Kidney capillary endothelial cell (primary cell): ENCODE data around the gene CCDC142.
A peak's percentile ranks its signal among the peaks of the same experiment; 100 is the strongest.
"Not testable (repeated sequence)": the region's sequence is repeated elsewhere in the genome, so short reads cannot be mapped to it uniquely, and the experiment has no call there.

Experiments
- DNase-seq: peaks from one replicate; pipeline ENCODE4 v3.0.0-alpha.2; 2018; ENCODE audit warnings: low spot score

The CCDC142 gene

DNA sequence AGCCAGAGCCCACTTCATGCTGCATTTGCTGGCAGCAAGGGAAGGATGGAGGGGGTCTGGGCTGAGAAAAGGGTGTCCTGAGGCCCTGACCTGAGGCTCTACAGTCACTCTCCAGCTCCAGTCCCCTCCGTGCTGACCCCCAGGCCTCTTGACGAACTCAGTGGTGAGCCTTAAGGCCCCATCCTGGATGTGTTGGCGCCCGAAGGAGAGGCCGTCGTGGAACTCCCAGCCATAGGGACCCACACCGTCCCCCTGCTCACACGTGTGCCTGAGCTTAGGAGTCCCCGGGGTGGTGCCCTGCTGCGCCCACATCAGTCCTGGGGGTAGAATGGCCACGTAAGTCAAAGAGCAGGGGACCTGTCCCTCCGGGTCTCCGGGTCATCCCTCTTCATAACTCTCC, 18.4 kb downstream of the CCDC142 start:
- DNase-seq = no peak

DNA sequence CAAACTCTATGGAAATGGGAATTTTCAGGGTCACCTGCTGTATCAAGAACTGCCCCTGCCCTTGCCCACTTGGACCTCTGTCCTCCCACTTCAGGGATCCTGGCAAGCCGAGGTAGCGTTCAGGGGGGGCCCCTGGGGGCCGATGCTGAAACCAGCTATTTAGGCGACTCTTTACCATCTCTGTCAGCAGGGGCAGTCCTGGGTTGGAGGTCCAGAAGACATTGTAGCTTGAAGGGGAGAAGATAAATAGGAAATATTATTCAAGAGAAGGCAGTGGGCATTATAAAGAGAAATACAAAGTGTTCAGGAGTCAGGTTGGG, 20.1 kb downstream of the CCDC142 start:
- no peak for DNase-seq

DNA sequence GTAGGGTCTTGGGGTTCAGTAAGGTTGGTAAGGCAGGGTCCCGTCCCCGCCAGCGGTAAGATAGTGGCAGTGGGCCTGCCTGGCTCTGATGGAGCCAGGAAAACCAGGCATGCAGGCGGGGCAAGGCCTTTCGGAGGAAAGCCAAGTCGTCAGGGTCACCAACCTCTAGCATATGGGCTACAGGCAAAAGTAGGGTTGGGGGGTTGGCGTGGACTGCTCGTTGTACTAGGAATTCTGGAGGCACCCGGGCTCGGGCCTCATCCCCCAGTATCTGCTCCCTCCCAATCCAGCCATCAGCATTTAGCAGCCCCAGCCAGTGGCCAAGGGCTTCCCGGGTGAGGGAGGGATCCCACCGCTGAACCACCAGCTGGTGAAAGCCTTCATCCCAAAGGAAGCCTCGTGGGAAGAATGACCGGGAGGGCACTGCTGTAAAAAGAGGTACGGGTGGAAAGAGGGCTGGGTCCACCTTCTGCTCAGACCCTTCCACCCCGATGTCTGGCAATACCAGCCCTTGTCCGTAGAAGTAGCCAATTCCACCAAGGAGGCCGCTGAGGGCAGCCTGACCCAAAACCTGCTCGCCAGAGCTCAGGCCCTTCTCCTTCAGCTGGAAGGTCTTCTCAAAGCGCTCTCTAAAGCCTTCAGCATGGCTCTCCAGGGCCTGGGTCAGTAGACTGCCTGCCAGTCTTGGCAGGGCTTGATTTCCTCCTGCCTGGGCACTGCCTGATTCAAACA, 20.6 kb downstream of the CCDC142 start:
- no peak for DNase-seq

DNA sequence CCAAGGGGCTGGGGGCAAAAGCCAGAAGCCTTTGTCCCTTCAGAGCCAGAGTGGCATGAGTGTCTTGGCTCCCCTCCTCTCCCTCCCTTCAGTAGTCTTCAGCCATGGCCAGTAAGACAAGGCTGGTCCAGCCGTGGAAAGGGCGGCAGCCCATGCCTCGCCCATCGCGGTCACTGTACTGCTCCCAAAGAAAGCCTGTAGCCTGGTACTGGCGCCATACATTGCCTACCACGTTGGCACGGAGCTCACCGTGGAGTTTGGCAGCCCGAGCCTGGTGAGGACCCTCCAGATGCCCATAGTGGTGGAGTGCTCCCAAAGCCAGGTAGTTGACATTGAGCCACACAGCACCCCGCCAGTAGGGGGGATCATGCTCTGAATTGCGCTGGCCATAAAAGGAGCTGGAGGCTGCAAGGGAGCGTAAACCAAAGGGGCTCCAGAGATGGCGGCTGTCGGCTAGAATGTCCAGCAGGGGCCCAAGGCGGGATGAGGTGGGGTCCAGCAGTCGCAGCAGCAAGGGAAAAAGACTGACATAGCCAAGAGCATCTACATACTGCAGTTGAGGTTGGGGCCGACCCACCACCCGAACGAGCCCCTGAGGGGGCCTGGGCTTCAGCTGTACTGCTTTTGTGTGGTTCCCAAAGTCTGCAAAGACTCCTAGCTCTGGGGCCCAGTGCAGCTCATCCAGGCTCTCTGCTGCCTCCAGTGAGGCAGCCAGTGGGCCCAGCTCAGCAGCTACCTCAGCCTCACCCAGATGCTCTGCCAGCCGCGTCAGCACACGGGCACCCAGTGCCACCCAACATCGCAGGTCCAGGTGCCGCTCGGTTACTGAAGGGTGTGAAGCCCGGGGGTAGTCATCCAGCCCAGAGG, 21.4 kb downstream of the CCDC142 start:
- no peak for DNase-seq

DNA sequence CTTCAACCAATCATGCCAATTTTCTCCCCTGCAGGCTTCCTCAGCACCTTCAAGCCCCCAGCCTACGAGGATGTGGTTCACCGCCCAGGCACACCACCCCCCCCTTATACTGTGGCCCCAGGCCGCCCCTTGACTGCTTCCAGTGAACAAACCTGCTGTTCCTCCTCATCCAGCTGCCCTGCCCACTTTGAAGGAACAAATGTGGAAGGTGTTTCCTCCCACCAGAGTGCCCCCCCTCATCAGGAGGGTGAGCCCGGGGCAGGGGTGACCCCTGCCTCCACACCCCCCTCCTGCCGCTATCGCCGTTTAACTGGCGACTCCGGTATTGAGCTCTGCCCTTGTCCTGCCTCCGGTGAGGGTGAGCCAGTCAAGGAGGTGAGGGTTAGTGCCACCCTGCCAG, 22.6 kb downstream of the CCDC142 start:
- DNase-seq = not testable (repeated sequence)

DNA sequence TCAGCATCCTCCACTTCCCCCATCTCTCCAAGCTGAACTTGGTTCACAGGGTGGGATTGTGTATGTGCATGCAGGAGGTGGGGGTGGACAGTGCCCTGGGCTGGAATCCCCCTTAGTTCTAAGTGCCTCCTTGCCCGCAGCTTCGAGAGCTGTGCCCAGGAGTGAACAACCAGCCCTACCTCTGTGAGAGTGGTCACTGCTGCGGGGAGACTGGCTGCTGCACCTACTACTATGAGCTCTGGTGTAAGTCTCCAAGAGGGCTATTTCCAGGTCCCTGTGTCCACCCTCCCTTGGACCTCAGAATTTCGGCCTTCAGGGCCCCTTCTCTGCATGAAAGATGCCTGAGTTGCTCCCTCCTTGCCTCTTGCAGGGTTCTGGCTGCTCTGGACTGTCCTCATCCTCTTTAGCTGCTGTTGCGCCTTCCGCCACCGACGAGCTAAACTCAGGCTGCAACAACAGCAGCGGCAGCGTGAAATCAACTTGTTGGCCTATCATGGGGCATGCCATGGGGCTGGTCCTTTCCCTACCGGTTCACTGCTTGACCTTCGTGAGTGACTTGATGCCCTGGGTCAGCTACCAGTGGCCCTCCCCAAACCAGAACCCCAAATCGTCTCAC, 23.2 kb downstream of the CCDC142 start:
- DNase-seq = not testable (repeated sequence)

DNA sequence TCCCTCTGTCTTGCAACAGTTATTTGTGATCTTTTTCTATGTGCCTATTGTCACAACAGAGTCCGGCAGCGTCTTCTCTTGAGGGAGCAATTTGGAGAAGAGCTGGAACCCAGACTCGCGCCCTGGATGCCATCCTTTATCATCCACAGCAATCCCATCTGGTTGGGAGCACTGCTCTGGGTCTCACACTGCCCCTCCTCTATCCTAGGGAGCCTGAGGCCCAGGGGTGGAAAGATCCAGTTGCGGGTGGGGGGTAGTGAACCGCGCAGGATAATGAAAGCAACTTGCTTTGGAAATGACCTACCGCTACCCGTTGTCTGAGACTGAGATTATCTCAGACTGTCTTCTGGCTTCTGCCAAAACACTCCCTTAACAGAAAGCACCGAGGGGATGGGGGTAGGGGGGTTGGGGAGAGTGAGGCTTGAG, 23.8 kb downstream of the CCDC142 start:
- no peak for DNase-seq

DNA sequence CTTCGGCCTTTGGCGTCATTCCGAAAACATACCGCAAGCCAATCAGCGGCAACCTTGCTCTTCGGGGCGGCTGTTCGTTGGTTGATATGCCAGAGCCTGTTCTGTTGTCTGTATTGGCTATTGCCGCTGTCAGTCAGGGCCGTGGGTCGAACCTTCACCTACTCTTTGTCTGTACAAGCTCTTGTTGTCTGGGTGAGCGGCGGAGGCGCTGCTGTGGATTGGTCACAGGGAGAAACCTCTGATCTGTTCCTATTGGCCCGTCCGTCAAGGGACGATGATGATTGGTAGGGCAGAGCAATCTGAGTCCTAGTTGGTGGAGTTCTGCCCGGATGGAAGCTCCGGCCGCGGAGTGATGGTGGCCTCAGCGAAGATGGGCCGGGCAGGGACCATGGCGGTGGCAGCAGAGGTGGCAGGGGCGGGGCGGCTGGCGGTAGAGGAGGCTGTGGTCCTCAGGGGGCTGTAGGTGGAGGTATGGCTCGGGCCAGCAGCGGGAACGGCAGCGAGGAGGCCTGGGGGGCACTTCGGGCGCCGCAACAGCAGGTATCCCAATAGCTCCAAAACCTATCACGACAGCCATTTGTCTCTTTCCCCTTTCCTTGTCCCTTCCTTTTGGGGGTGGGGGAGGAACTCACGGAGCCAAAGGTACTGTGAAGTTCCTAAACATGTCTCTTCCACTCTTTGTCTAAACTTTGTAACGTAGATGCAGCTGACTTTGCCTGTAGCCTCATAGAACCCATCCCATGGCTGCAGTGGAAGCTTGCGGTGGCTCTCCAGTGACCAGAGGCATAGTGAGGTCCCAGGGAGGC, 24.5 kb downstream of the CCDC142 start, which contains the start of gene WBP1:
Gene WBP1, plus strand, starts transcription at position 307 of the 806 bp plus-strand sequence. Its CDS starts 165 bp downstream, at position 472.
- peak; percentile 100 for DNase-seq

DNA sequence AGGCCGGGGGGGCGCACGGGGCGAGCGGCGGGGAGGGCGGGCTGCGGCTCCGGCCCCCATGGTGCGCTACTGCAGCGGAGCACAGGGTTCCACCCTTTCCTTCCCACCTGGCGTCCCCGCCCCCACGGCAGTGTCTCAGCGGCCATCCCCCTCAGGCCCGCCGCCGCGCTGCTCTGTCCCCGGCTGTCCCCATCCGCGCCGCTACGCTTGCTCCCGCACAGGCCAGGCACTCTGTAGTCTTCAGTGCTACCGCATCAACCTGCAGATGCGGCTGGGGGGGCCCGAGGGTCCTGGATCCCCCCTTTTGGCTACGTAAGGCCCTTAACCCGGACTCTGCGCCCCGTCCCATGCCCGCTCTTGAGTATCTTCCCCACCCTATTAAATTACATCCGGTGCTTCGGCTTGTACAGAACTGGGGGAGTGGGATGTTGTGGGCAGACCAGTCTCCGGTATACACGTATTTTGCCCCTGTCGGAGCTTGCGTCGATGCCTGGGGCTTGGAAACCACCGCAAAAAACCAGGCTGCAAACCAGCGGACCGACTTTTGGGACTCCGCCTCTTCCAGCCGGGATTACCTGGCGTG, 25.2 kb downstream of the CCDC142 start:
- DNase-seq = no peak

DNA sequence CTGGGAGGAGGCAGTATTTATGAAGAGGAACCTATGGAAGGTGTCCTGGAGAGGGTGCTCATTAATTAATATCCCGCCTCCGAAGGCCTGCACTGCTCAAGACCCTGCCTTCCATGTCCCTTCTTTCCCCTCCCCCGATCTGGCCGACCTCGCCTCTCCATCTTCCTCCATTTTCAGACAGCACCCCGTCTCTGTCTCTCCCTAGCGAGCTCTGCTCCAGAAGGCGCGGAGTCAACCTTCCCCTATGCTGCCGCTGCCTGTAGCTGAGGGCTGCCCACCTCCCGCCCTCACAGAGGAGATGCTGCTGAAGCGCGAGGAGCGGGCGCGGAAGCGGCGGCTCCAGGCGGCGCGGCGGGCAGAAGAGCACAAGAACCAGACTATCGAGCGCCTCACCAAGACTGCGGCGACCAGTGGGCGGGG, 25.7 kb downstream of the CCDC142 start:
- DNase-seq = no peak

DNA sequence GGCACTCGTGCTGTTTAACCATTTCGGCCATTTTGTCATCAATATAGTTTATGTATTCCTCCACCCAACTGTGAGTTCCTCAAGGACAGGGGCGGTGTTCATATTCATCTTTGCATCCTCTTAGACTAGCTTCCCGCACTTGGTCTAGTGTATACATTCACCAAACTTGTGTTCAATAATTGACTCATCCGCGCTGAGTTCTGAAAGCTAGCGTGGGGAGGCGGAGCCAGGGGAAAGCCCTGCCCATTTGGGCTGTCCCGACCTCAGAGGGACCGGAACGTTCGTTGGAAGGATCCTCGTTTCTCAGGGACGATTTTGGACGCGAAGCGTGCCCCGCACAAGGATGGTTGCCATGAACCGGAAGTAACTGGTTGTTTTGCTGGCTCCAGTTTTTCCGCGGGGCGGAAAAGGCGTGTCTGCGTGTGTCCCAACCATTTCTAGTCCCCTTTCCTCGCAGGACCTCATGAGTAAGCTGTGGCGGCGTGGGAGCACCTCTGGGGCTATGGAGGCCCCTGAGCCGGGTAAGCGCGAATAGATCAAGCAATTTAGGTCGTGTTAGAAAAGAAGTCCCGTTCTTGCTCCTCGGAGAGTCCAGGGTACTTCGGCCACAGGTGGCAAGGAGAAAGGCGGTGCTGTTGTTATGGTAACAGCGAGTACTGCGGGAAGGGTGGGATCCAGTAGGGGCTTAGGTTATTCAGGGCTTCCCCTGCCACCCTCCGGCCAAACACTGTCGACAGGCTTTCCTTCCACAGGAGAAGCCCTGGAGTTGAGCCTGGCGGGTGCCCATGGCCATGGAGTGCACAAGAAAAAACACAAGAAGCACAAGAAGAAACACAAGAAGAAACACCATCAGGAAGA, 27.9 kb downstream of the CCDC142 start, which contains the start of gene INO80B:
Gene INO80B, plus strand, starts transcription at position 434 of the 858 bp plus-strand sequence. Its CDS starts 30 bp downstream, at position 464.
- DNase-seq = peak; percentile 96

DNA sequence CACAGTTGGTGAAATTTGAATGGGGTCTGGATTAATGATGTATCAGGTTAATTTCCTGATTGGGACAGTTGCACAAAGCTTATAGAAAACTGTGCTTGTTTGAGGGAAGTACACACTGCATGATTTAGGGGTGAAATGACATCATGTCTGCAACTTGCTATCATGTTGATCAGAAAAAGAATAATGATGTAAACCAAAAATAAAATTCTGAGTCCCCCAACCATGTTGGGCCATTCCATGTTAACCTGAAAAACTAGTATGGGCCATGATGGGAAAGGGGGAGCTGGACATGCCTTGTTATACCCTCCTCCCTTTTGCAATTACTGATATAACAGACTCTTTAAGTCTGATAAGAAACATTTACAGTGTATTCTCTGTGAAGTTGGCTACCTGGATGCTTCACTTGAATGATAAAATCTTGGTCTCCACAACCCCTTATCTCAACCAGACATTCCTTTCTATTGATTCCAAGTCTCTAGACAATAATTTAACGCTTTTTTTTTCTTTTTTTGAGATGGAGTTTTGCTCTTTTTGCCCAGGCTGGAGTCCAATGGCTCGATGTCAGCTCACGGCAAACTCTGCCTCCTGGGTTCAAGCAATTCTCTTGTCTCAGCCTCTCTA, 32.1 kb downstream of the CCDC142 start:
- DNase-seq = no peak

DNA sequence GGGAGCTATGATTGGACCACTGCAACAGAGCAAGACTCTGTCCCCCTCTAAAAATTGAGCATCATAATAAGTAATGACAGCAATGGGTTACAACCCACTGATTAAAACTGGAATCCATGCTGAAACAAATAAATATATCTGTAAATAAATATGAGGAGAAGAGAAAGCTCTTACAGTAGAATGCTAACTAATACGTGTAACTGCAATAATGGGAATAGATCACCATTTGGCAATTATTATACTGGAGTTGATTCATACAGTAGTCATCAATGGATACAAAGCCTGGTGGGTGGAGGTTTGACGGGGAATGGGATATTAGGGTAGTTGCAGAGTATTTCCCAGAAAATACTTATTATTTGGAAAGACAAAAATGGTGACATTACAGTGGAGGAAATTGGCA, 34.0 kb downstream of the CCDC142 start:
- no peak for DNase-seq

DNA sequence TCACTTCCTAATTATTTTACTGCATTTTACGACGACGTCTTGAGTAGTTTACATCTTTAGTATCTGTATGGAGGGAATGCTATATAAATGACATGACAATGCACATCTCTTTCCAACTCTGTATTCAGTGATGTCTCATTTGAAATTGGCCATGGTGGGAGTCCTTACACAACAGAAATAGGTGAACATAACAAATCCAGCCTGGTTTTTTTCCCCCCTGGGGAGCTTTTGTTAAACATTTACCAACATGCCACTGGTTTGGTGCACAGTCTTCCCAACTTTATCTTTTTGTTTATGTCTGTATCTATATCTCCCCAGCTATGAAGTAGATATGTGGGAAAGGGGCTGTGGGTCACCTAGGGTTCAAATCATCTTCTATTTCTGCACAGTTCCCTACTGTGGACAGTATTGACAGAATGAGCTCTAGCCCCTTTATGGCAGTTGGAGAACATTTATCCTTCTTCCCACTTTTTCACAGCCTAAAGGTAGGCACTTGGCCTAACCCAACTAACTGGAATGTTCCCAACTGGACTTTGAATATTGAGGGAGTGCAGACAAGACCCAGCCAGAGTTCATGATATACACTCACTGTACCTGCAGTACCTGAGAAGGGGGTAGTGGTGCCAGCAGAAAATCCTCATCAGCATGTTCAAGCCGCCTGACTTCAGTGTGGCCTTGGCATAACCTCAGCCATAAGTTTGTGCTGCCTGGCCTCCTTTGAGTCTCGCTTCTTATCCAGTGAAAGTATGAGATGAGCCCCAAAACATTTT, 35.4 kb downstream of the CCDC142 start:
- no peak for DNase-seq

DNA sequence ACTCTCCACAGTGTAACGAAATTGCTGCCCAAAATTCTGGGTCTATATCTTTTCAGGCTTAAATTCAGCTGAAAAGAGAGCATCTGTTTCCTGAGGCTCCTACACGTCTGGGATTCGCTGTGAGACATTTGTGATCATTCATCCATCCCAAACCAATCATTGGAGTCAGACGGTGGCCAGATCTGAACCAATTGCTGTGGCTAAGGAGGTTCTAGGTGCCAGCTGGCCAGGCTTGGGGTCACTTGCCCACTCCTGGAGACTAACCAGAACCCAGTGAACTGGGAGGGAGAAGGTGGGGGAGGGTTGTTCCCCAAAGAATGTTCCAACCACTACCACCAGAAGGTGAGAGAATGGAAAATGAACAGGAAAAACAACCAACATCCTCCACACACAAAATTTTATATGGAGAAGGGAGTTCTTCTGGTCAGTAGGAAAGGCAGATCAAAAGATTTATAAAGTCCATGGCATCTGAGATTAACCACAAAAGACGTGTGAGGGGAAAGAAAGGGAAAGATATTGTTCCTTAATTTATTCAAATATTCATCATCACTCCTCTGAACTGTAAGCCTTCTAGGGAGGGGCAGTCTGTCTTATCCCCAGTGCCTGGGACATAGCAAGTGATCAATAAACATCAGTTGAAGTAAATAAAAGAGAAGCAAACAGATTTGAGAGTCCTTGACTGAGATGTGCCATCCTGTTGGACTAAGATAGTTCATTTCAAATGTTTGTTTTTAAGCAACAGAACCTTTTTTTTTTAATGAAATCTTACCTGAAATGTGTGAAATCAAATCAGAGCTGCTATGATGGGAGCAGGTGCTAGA, 38.1 kb downstream of the CCDC142 start:
- DNase-seq = no peak

DNA sequence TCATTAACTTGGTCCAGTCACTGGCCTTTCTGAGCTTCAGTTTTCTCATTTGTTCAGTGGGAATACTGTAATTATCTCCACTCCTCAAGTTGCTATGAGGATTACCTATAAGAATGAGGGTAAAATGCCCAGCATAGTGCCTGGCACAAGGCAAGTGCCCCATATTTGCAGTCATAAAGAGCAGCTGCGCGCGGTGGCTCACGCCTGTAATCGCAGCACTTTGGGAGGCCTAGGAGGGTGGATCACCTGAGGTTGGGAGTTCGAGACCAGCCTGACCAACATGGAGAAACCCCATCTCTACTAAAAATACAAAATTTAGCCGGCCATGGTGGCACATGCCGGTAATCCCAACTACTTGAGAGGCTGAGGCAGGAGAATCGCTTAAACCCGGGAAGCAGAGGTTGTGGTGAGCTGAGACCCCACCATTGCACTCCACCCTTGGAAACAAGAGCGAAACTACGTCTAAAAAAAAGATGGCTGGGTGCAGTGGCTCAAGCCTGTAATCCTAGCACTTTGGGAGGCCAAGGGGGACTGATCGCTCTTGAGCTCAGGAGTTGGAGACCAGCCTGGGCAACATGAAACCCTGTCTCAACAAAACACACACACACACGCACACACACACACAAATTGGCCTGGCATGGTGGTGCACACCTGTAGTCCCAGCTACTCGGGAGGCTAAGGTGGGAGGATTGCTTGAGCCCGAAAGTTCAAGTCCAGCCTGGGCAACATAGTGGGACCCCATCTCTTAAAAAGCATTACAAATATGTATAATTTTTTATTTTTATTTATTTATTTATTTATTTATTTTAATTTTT, 40.1 kb downstream of the CCDC142 start:
- not testable (repeated sequence) for DNase-seq

DNA sequence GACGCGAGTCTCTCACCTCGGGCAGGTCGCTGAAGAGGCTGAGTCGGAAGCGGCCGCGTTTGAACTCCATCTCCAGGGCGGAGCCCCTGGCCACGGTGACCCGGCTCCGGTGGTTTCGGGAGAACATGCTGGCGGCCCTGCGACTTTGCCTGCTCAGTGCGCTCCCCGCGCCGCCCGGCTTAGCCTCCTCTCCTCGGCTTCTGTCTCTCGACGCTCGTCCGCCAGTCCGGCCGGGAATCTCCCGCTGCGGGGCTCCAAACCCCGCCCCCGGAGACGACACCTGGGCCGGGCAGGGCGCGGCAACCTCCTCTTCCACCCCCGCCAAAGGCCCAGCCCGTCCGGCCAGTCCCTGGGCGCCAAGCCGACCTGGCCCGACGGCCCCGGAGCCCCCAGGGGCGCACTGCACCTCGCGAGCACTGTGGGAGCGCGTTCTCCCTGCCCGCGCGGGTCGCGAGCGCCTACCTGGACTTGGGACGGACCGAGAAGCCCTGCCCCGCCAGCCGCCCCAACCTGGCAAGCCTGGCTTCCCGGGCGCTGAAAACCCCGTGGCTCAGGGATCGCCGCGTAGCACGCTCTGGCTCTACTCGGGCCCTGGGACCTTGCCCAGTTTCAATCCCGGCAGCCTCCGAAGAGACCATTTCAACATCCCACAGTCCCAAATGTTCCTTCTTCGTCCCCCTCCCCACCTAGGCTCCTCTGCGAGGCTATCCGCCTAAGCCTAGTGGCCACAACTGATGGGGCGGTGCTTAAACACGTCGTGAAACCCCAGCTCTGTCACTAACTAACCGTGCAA, 40.9 kb downstream of the CCDC142 start, which contains the start of gene RTKN:
Gene RTKN, minus strand, starts transcription at position 248 of the 793 bp plus-strand sequence. Its CDS starts 121 bp downstream, at position 127.
- DNase-seq = no peak
